ENCODE results near the gene CFAP97D1. TPM values are rescaled to one million over a fixed set of nuclear protein-coding genes. Genes with fewer than 3 reads are reported as not detected.

Gene CFAP97D1
- total RNA-seq, 1 donor from 2014 or later, result not detected

DNA sequence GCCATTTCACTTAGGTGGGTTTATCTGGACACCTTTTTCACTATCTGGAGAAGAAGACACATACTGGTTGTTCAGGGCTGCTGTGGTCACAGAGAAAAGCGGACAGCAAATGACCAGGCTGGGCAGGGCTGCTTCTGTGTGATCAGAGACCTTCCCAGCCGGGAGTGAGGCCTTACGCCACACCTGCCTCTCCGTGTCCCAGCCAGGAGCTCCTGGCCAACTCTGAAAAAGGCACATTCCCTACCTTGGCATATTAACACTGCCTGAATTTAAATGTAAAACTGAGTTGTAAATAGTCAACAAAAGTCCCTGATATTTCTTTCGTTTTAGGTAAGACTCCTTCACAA lies 12.5 kb upstream of the CFAP97D1 start:
- DNase-seq (ENCODE audit: extremely low read depth, low read depth, low spot score), result no peak

DNA sequence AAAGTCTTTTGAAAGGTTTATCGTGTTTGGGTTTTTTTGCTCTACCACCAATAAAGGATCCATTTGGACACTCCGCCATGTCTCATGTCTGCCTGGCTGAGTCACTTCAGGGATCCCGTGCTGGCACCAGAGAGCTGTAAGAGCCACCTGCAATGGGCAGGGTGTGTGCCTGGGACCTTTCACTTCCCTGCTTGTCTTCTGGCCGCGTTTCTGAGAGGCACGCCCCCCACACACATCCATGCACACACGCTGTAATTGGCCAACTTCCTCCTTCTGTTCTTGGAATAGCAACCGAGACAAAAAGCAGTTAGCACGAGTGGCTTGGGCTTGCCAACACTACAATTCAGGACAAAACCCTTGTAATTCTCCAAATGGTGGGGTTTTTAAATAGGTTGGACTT lies 11.9 kb upstream of the CFAP97D1 start:
- DNase-seq (ENCODE audit: extremely low read depth, low read depth, low spot score), result no peak

DNA sequence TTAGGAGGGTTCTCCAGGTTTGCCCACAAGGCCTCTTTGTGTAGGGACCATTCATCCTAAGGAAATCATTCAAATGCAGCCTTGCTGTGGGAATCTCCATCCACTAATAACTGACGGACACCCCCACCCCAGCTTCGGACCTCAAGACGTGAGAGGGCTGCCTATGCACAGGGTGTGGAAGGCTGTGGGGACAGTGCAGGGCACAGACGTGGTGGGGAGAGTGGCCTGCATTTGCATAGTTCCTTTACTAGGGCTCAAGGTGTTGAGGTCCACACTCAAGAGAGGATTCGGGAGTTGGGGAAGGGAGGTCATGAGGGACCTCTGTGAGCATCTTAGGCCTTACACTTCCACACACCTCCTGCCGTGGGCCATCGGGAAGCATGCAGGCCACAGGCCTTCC lies 11.3 kb upstream of the CFAP97D1 start:
- no peak for DNase-seq (ENCODE audit: extremely low read depth, low read depth, low spot score)

DNA sequence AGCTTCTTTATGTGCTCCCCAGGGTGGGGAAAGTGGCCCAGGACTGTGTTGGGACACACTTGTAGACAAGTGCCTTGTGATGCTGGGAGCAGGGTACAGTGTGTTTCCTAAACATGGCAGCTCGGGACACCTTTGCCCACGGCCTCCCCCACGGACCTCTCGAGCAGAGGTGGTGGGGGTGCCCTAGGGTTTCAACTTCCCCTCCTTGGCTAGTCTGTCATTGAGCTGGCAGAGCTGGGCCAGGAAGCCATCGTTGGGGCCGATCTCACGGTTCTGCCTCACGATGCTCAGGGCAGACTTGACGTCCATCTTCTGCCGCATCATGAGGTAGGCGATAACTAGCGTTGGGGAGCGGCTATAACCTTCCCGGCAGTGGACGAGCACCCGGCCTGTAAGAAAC lies 10.8 kb upstream of the CFAP97D1 start:
- DNase-seq (ENCODE audit: extremely low read depth, low read depth, low spot score), result no peak

DNA sequence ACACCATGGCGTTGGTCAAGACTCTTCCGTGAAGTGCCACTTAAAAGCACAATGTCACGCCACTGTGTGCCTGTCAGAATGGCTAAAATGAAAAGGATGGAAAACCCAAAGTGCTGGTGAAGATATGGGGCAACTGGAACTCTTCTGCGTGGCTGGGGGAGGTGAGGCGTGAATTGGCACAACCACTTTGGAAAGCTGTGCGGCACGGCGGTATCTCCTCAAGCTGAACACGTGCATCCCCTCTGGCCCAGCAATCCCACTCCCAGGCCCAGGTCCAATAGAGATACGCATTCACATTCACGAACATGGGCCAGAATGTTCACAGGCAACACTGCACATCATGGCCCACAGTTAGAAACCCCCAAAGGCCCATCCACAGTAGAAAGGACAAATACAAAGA lies 10.4 kb upstream of the CFAP97D1 start:
- no peak for DNase-seq (ENCODE audit: extremely low read depth, low read depth, low spot score)

DNA sequence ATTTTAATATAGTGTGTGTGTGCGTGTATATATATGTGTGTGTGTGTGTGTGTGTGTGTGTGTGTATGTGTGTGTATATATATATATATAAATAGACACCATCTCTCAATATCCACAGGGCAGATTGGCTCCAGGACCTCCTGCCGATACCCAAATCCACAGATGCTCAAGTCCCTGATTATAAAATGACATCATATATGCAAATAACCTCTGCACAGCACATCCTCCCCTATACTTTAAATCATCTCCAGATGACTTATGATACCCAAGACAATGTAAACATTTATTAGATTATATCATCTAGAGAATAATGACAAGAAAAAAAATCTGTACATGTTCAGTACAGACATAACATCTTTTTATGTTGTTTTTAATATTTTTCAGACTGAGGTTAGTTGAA lies 9.3 kb upstream of the CFAP97D1 start:
- no peak for DNase-seq (ENCODE audit: extremely low read depth, low read depth, low spot score)

DNA sequence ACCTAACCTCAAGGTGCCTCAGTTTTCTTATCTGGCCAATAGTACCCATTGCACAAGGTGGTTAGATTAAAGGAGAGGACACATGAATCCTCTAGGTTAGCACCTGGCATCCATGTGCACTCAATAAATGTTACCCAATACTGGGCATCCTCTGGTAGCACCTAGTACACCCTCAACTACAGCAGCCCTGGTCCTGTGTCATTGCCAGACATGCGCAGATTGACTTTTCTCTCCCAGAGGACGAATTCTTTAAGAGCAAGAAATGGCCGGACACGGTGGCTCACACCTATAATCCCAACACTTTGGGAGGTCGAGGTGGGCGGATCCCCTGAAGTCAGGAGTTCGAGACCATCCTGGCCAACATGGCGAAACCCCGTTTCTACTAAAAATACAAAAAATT lies 8.8 kb upstream of the CFAP97D1 start:
- DNase-seq (ENCODE audit: extremely low read depth, low read depth, low spot score), result no peak

DNA sequence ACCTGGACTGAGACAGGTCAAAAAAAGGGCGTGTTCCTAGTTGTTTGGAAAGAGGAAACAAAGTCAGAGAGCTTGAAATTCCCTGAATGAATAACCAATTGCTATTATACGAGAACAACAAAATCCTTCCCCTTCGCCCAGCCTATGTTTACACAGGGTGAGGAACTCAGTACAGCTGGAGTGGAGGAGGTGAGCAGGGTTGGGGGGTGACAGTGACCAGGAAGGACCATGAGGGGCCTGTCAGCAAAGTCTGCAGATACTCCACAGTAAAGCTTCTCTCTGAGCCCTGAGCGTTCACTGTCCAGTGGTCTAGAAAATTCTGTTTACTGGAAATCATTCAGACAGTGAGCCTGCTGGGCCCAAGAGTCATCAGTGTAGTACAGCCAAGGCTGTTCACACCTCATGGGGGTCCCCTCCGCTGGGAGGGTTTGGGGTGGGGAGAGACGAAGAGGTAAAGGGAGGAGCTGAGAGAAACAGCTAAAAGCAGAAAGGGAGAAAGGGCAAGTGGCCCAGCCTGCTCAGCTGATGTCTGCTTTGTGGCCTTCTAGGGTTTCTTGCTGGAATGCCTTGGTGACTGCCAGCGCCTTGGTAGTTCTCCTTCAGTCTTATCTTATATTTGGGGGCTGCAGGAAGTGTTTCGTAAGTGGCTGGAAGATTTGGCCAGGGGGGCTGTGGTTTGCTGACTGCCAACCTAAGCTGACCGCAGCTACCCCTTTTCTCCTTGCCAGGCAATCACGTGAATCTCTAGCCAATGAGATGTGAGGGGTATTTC lies 7.2 kb upstream of the CFAP97D1 start:
- no peak for DNase-seq (ENCODE audit: extremely low read depth, low read depth, low spot score)

DNA sequence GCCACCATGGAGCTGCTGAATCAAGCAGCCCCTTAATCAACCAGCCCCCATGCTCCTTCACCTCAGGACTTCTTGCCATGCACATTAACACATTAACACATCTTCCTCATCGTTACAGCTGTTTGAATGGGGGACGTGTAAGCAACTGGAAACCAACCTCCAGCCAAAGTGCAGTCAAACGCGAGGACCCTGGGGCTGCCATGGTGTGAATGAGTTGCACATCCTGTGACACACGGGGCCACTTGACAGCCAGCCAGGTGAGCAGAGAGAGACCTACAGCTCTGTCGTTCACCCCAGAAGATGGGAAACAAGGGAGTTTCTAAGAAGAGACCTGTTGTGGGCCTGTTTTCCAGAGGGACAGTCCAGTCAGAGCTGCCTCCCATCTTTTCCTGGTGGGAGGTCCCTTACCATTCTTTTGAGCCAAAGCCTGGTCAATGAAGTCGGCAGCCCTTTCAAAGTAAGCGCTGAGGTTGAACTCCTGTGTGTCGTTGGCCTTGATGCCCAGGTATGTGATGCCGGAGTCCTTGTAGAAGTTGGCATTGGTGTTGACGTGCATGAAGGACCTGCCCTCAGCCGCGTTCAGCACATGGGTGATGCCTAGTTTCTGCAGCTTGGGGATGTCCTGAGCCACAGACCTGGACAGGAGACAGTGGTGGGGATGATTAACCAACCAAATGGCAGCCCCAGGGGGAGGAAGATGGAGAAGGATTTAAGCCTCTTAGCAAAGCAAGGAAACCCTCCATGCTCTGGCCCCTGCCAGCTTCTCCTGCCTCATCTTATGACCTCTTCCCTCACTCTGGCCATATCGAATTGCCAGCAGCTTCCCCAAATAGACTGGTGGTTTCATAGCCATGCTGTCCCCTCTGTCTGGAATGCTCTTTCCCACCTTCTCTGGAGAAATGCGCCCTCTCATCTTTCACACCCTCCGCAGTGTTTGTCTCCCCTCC lies 5.7 kb upstream of the CFAP97D1 start:
- DNase-seq (ENCODE audit: extremely low read depth, low read depth, low spot score), result no peak

DNA sequence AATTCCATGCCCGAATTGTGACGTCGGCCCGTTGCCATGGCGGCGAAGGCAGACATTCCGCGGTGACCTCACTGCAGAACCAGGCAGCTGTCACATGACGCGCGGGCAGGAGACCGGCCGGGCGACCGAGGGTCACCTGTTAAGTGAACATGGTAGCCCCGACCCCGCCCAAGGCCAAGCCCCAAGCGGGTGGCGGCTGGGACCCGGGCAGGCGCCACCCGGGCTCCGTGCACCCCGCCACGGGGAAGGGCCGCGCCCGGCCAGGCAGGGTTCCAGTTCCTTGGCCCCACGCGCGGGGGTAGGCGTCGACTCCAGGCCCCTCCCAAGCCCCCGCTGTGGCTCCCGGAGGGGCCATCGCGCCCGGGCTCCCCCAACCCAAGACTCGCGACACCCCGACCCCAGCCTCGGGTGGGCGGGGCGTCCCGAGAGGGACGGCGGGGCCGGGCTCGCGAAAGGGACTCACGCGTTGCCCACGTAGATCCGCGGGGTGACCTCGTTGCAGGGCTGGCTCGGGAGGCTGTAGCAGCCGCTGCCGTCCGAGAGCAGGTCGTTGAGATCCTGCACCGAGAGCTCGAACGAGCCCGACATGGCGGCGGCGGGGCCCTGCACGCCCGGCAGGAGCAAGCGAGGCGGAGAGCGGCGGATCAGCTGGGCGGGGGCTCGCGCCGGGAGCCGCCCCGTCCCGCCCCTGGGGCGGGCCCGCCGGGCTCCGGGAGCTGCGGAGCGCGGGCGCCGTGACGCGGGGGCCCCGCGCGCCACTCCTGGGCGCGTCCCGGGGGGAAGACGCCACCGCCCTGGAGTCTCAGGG lies 1.7 kb upstream of the CFAP97D1 start, which contains the start of gene DUSP3:
TSS of gene DUSP3 (minus strand) at position 641 of the 808 bp plus-strand sequence. CDS start at position 588, 53 bp downstream.
- DNase-seq (ENCODE audit: extremely low read depth, low read depth, low spot score), result peak; percentile 48

DNA sequence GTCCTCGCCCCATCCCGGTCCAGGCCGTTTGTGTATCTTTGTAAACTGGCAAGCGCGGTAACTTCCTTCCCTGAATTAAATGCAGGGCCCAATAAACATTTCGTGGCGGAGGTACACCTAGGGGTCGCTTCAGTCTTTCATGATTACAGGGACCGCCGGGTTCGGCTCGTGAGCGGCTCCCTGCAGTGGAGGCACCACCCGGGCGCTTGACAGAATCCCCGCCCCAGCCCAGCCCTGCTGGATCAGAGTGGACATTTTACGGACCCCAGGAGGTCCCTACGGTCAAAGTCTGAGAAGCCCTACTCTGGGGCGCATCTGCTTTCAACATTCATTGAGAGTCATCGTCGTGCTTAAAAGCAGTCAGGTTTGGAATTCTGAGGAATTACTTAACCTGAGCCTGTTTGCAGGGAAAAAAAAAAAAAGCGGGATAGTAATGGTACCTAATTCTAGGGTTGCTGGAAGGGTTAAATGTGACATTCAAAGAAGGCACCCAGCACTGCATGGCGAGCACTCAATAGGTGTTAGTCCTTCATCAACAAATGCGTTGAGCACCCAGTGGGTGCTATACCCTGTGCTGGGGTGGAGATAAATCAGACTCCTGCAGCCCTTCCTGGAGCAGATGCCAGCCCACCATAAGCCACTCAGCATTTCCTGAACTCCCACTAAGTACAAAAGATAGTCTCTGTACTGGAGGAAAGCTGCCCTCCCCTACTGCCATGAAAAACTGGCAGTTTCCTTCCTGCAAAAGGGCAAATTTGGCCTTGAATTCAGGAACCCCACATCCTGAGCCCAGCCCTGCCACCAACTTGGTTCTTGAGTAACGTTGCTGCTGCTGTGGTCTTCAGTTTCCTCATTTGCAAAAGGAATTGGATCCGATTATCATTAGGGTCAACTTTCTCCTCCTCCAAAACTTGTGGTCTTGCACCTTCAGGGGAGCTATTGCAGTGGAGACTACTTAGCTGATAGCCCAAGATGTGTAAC lies 800 bp upstream of the CFAP97D1 start:
- DNase-seq (ENCODE audit: extremely low read depth, low read depth, low spot score), result no peak

DNA sequence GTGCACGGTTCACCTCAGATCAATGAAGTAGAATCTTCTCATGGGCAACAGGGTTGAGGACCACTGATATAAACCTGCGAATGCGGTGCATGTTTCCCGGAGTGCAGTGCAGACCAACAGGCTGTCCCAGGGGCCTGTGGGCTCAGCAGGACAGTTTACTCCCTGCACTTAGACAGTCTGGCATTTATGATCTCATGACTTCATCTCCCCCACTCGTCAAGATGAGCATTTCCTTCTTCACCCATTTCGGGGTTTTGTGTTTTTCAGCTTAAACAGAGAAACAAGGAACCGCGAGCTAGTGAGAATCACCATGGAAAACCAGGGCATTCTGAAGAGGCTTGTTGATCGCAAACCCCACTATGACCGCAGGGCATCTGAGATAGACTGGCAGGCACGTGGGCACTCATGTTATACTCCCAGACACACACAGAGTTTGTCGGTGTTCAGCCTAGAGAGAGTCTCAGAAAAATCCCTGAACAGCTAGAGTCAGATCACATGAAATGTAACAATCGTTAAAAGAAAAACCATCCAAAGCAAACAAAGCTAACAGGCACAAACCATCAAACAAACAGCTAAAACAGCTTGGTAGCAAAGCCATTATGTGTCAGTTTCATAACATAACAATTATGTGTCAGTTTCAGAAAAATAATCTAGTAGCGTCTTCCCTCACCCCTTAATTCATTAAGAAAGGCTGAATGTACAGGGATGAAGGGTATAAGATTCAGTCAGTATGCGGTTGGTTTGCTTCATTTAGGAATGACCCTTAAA lies 2.9 kb downstream of the CFAP97D1 start:
- no peak for DNase-seq (ENCODE audit: extremely low read depth, low read depth, low spot score)

DNA sequence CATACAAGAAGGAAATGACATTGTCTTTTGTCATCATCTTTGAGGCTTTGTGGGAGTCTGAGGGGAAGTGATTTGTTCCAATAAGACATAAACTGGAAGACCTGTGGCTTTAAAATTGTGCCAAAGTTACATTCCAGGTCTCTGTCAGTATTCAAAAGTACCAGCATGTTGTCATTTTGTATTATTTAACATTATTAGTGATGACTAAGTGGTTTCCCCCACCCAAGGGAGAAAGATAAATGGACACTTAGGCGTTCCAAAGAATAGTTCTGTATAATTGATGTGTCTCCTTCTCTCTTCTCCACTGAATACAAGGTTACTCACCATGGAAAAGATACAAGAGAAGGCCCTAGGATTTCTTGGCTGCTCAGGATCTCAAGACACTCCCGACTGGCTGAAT lies 3.8 kb downstream of the CFAP97D1 start:
- DNase-seq (ENCODE audit: extremely low read depth, low read depth, low spot score), result no peak

DNA sequence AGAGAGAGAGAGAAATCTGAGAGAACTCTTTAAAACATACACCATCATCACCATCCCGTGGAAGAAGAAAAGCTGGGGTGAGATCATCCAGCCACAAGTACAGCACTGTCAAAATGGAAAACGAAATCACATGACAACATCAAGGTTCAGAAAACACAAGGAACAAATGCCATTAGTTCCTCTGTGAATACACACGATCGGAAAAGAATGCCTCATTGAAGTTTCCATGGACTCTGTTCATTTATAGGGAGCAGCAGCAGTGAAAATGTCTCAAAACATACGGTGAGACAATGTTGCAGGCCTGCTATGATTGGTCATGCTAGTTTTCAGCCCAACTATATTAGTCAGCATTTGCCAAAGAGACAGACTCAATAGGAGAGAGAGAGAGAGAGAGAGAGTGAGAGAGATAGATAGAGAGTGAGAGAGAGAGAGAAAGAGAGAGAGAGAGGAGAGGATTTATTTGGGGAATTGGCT lies 4.4 kb downstream of the CFAP97D1 start:
- no peak for DNase-seq (ENCODE audit: extremely low read depth, low read depth, low spot score)

DNA sequence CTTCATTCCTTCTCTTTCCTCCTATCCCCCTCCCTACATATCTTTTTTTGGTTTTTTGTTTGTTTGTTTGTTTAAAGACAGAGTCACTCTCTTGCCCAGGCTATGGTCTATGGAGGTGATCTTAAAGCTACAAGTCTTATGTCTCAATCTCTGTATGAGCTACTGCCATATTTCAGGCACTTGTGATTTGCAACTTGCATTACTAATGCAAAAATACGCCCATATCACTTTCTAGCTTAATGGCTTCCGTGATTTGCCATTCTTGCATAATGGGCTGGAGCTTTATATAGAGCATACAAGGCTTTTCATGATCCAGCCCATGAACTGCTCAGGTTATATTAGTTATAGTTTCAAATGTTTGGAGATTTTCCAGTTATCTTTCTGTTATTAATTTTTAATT lies 7.5 kb downstream of the CFAP97D1 start:
- no peak for DNase-seq (ENCODE audit: extremely low read depth, low read depth, low spot score)

DNA sequence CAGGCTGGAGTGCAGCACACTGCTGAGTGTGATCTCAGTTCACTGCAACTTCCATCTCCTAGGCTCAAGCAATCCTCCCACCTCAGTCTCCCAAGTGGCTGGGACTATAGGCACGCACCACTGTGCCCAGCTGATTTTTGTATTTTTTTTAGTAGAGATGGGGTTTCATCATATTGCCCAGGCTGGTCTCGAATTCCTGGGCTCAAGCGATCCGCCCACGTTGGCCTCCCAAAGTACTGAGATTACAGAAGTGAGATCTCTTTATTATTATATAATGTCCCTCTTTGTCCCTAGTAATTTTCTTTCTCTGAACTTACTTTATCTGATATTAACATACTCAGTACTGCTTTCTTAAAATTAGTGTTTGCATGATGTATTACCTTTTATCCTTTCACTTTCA lies 8.3 kb downstream of the CFAP97D1 start:
- DNase-seq (ENCODE audit: extremely low read depth, low read depth, low spot score), result no peak

DNA sequence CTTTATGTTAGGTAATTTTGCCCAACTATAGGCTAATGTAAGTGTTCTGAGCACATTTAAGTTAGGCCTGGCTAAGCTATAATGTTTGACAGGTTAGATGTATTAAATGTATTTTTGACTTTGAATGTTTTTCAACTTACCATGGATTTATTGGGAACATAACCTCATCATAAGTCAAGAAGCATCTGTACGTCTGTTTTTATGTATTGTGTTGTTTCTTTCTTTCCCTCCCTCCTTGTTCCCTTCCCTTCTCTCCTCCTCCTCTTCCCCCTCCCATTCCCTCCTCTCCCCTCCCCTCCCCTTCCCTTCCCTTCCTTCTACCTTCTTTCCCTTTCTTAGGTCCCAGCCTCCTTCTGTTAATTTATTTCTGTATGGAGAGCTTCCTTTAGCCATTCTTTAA lies 9.2 kb downstream of the CFAP97D1 start:
- DNase-seq (ENCODE audit: extremely low read depth, low read depth, low spot score), result no peak

DNA sequence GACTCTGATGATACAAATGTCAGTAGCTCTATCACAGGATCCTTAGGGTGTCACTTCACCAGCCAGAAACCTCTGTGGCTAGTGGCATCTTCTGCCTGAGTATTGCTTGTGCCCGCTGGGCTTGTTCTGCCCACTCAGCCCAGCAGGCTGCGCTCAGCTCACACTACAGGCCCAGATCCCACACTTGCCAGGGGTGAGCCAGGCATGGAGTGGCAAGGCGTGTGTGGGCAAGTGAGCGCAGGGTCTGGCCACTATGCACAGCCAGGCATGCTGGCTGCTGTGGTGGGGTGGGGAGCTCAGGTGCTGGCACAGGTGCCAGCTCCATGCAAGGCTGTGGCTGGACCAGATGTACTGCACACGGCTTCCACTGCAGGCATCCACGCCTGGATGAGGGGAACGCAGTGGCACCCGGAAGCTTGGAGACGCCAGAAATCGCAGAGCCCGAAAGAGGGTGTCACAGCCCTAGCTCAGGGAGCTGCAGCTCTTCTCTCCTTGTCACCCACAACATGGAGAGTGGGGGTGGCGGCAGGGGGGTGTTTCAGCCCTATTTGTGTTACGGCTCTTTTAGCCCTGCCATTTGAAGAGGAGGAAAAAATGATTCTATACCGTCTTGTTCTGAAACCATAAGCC lies 10.2 kb downstream of the CFAP97D1 start:
- DNase-seq (ENCODE audit: extremely low read depth, low read depth, low spot score), result no peak

DNA sequence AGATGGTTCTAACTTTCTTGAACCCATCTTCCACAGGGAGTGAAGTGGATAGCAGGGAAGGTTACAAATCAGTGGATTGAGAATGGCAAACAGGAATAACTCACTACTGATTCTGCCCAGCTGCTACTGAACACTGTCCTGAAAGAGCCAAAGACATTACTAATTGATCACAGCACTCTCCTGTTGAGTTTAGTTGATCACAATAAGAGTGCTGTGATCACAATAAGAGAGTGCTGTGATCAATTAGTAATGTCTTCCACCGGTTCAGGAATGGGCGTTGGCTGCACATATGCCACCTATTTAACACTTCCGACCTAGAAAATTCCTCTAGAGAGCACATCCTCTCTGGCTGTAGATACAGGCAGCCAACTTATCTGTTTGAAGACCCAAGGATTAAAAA lies 11.4 kb downstream of the CFAP97D1 start:
- DNase-seq (ENCODE audit: extremely low read depth, low read depth, low spot score), result no peak

Data from glomerular endothelial cell (primary cell).